DND-41 (cell line): ENCODE results near the gene ROBO2.

Source experiments
- EZH2 ChIP-seq: IDR thresholded peaks from 3 replicates; pipeline ENCODE4 v1.6.1; 2012; ENCODE audit warnings: borderline replicate concordance, low read depth, mild to moderate bottlenecking, moderate library complexity, low read length, inconsistent platforms; ENCODE audit not compliant: severe bottlenecking
- TF ChIP-seq, protein P1 (sequence below): IDR thresholded peaks from 2 replicates; pipeline ENCODE4 v1.5.1; 2012; ENCODE audit warnings: borderline replicate concordance, low read length, moderate library complexity, mild to moderate bottlenecking; ENCODE audit not compliant: poor library complexity, severe bottlenecking; ENCODE audit errors: extremely low read depth

DNA sequence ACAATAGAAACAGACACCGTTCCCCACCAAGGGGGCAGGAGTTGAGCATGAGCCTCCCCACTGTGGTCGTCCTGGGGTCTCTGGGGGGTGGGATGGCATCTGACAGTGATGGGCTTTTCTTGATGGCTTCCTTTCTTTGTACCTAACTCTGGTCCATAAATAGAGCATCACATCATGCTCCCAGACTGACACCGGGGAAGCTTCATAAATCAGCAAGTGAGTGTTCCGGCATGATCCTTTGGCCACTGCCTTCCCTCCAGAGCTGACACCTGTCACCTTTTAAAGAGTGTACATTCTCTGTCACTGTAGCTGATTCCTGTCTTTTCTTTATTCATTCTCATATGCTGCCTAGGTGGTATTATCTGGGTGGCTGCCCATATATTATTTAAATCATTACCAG, 129.9 kb downstream of the ROBO2 start:
- TF ChIP-seq, protein P1, sequence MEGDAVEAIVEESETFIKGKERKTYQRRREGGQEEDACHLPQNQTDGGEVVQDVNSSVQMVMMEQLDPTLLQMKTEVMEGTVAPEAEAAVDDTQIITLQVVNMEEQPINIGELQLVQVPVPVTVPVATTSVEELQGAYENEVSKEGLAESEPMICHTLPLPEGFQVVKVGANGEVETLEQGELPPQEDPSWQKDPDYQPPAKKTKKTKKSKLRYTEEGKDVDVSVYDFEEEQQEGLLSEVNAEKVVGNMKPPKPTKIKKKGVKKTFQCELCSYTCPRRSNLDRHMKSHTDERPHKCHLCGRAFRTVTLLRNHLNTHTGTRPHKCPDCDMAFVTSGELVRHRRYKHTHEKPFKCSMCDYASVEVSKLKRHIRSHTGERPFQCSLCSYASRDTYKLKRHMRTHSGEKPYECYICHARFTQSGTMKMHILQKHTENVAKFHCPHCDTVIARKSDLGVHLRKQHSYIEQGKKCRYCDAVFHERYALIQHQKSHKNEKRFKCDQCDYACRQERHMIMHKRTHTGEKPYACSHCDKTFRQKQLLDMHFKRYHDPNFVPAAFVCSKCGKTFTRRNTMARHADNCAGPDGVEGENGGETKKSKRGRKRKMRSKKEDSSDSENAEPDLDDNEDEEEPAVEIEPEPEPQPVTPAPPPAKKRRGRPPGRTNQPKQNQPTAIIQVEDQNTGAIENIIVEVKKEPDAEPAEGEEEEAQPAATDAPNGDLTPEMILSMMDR = no peak
- TF ChIP-seq EZH2 = no peak
